A549 (cell line): ENCODE measurements around the gene APCDD1L.

ENCODE experiments used
- CTCF ChIP-seq: fragments of >200 bp; sonication (Bioruptor Twin); formaldehyde crosslinking; IDR thresholded peaks from 3 replicates; pipeline ENCODE4 v1.5.1; 2016
- EP300 ChIP-seq, 2 experiments: fragments of >200 bp; sonication (Bioruptor Twin); formaldehyde crosslinking; IDR thresholded peaks; 2 replicates in 1 of 2; 3 replicates in 1 of 2; pipeline ENCODE4 v1.6.1; 2016 to 2017
- POLR2A ChIP-seq: IDR thresholded peaks from 2 replicates; pipeline ENCODE4 v1.6.1; 2012; ENCODE audit warnings: mild to moderate bottlenecking, low read length
- POLR2AphosphoS2 ChIP-seq: conservative IDR thresholded peaks from 2 replicates; pipeline ENCODE4 v1.6.1; 2012; ENCODE audit warnings: low read length, improper control_type of control experiment, inconsistent platforms

- TF ChIP-seq EP300 (IDR thresholded peaks at IDR 0.05) (no peak), CTCF (no peak), POLR2AphosphoS2 (no peak), POLR2A (no peak)
These were observed 51.9 kb downstream of the APCDD1L start for GRCh38 chr20:58463256-58463655.
